Esophagus muscularis mucosa (tissue), 4 donors: ENCODE data around the gene ITPR2. TPM values are rescaled to one million over a fixed set of nuclear protein-coding genes. Genes with fewer than 3 reads are reported as not detected.

Source experiments
- DNase-seq: peaks from one replicate; pipeline ENCODE4 v3.0.0-alpha.2; 2017; ENCODE audit errors: extremely low spot score
- H3K27ac ChIP-seq, 4 donors: fragments of 200-600 bp; sonication (generic); replicated peaks in 1 of 4; 1 replicate in 3 of 4; 2 replicates in 1 of 4; pipeline ENCODE4 v1.5.1; 2016 to 2019; ENCODE audit warnings: mild to moderate bottlenecking in 1 of 4
- H3K27me3 ChIP-seq, 4 donors: fragments of 200-600 bp; sonication (generic); one replicate each; pipeline versions ENCODE4 v1.5.1 to v1.6.0; 2016 to 2019
- H3K36me3 ChIP-seq, 4 donors: fragments of 200-600 bp; sonication (generic); one replicate each; pipeline ENCODE4 v1.5.1; 2016 to 2019
- H3K4me1 ChIP-seq, 4 donors: fragments of 200-600 bp; sonication (generic); one replicate each; pipeline ENCODE4 v1.5.1; 2016 to 2019
- H3K4me3 ChIP-seq, 4 donors: fragments of 200-600 bp; sonication (generic); 1 replicate in 2 of 4; 2 replicates in 2 of 4; pipeline ENCODE4 v1.5.1; 2016 to 2019; ENCODE audit warnings: mild to moderate bottlenecking in 4 of 4, moderate library complexity in 1 of 4
- H3K9me3 ChIP-seq, 4 donors: fragments of 200-600 bp; sonication (generic); 1 replicate in 3 of 4; 2 replicates in 1 of 4; pipeline ENCODE4 v1.5.1; 2016 to 2019
- CTCF ChIP-seq, 3 experiments: fragments of 200-600 bp in 2 of 3; fragments of 450-650 bp in 1 of 3; sonication (generic) in 2 of 3; IDR thresholded peaks; one replicate each; pipeline ENCODE4 v1.5.1; 2017 to 2019; ENCODE audit warnings: antibody characterized with exemption in 3 of 3, mild to moderate bottlenecking in 2 of 3, moderate library complexity in 1 of 3
- EP300 ChIP-seq: sonication (generic); formaldehyde crosslinking; IDR thresholded peaks from one replicate; pipeline ENCODE4 v1.6.1; 2017; ENCODE audit warnings: antibody characterized with exemption
- POLR2A ChIP-seq: fragments of 450-650 bp; IDR thresholded peaks from one replicate; pipeline ENCODE4 v1.6.1; 2017; ENCODE audit warnings: antibody characterized with exemption, moderate library complexity, mild to moderate bottlenecking, low read depth
- POLR2AphosphoS5 ChIP-seq, 2 donors: sonication (generic); formaldehyde crosslinking; IDR thresholded peaks; one replicate each; pipeline ENCODE4 v1.6.1; 2017; ENCODE audit warnings: antibody characterized with exemption in 2 of 2
- WGBS: methylation state at CpG from one replicate; pipeline ENCODE4 v1.1.5; 2018; 5-methylcytosine and 5-hydroxymethylcytosine counted together
- intact Hi-C: fragments of 100-400 bp; cut with DNase I; formaldehyde crosslinking; loops from one replicate; pipeline ENCODE4 v1.15.1; 2023
- total RNA-seq, 4 donors: library from RNA; depleted of rRNA; stranded (reverse); fragments of >200 nt; gene quantifications; one replicate each; pipeline versions ENCODE4 v1.1.0 to v1.2.1, GENCODE V29; 2016

ITPR2 gene
- total RNA-seq, 4 donors from 2014 or later: 23.7 to 26.6 (median 25.4) TPM

- H3K36me3 ChIP-seq: peaks cover 0 to 17% (median 8%) of the 10 kb centered on the region in 4 donors
- H3K27ac ChIP-seq: no peak overlapping the region
- H3K27me3 ChIP-seq: no peaks in the 10 kb centered on the region
- H3K9me3 ChIP-seq: no peaks in the 10 kb centered on the region
- intact Hi-C loops: no loop called here
- no peak overlapping the region for H3K4me3 ChIP-seq
- DNase-seq: no peak
- 100% methylated on average over 4 of the region's 4 CpGs for WGBS
- no peak for TF ChIP-seq CTCF (IDR thresholded peaks at IDR 0.05)
- TF ChIP-seq EP300: no peak
- TF ChIP-seq POLR2A: no peak
- no peak for TF ChIP-seq POLR2AphosphoS5 (IDR thresholded peaks at IDR 0.05)
- H3K4me1 ChIP-seq: no peaks in the 10 kb centered on the region
Observed at GRCh38 chr12:26556916-26557315, 276.1 kb downstream of the ITPR2 start.

GRCh38 chr12:26555139-26555538 lies 277.9 kb downstream of the ITPR2 start:
- WGBS: 86% methylated on average over 4 of the region's 4 CpGs

GRCh38 chr12:26554332-26554731 lies 278.7 kb downstream of the ITPR2 start:
- 87% methylated on average over 4 of the region's 4 CpGs for WGBS
- intact Hi-C loops: no loop called here
- TF ChIP-seq POLR2A (no peak), POLR2AphosphoS5 (IDR thresholded peaks at IDR 0.05) (no peak), CTCF (IDR thresholded peaks at IDR 0.05) (no peak), EP300 (no peak)
- no peaks in the 10 kb centered on the region for H3K27me3 ChIP-seq
- no peaks in the 10 kb centered on the region for H3K4me1 ChIP-seq
- H3K27ac ChIP-seq: no peak overlapping the region
- H3K4me3 ChIP-seq: no peak overlapping the region
- DNase-seq: no peak
- H3K36me3 ChIP-seq: peaks cover 0 to 10% (median 0%) of the 10 kb centered on the region in 4 donors
- no peaks in the 10 kb centered on the region for H3K9me3 ChIP-seq

More at GRCh38 chr12:26555139-26555538, 277.9 kb downstream of the ITPR2 start:
- Histone ChIP-seq H3K36me3 (peaks cover 0 to 10% (median 0%) of the 10 kb centered on the region in 4 donors), H3K4me1 (no peaks in the 10 kb centered on the region), H3K9me3 (no peaks in the 10 kb centered on the region), H3K27ac (no peak overlapping the region), H3K4me3 (no peak overlapping the region), H3K27me3 (no peaks in the 10 kb centered on the region)
- no peak for DNase-seq
- intact Hi-C loops: no loop called here
- TF ChIP-seq EP300 (no peak), POLR2AphosphoS5 (IDR thresholded peaks at IDR 0.05) (no peak), CTCF (IDR thresholded peaks at IDR 0.05) (no peak), POLR2A (no peak)

GRCh38 chr12:26551385-26551784 lies 281.6 kb downstream of the ITPR2 start:
- TF ChIP-seq CTCF (IDR thresholded peaks at IDR 0.05): no peak
- no peak for TF ChIP-seq POLR2AphosphoS5 (IDR thresholded peaks at IDR 0.05)
- no peak for TF ChIP-seq EP300
- no peak for TF ChIP-seq POLR2A
- DNase-seq: no peak
- intact Hi-C loops: no loop called here
- Histone ChIP-seq H3K27ac (no peak overlapping the region), H3K36me3 (peaks cover 0 to 10% (median 0%) of the 10 kb centered on the region in 4 donors), H3K9me3 (no peaks in the 10 kb centered on the region), H3K4me3 (no peak overlapping the region), H3K27me3 (no peaks in the 10 kb centered on the region), H3K4me1 (no peaks in the 10 kb centered on the region)
- WGBS: 95% methylated on average over 3 of the region's 3 CpGs

GRCh38 chr12:26548227-26548626 lies 284.8 kb downstream of the ITPR2 start:
- no peak for TF ChIP-seq POLR2A
- H3K27me3 ChIP-seq: no peaks in the 10 kb centered on the region
- no peak overlapping the region for H3K4me3 ChIP-seq
- WGBS: 95% methylated on average over 2 of the region's 2 CpGs
- no peaks in the 10 kb centered on the region for H3K9me3 ChIP-seq
- H3K36me3 ChIP-seq: peaks cover 0 to 3% (median 0%) of the 10 kb centered on the region in 4 donors
- no peak overlapping the region for H3K27ac ChIP-seq
- intact Hi-C loops: no loop called here
- no peaks in the 10 kb centered on the region for H3K4me1 ChIP-seq
- DNase-seq: no peak
